HUES6 (cell line): Measurements from ENCODE around the gene TTLL13.

ENCODE experiments used
- H3K27ac ChIP-seq: 2 replicates; pipeline ENCODE4 v1.7.0; 2013; ENCODE audit warnings: low read depth, mild to moderate bottlenecking, low read length, inconsistent platforms
- H3K27me3 ChIP-seq: 2 replicates; pipeline ENCODE4 v1.6.1; 2013; ENCODE audit warnings: low read length; ENCODE audit not compliant: control insufficient read depth, insufficient read depth
- H3K36me3 ChIP-seq: 2 replicates; pipeline ENCODE4 v1.6.1; 2013; ENCODE audit warnings: low read length; ENCODE audit not compliant: control insufficient read depth, insufficient read depth
- H3K4me1 ChIP-seq: 2 replicates; pipeline ENCODE4 v1.6.1; 2013; ENCODE audit warnings: low read length; ENCODE audit not compliant: control insufficient read depth, insufficient read depth
- H3K4me3 ChIP-seq: 2 replicates; pipeline ENCODE4 v1.5.1; 2013; ENCODE audit warnings: low read depth, low read length
- H3K9ac ChIP-seq: one replicate; pipeline ENCODE4 v1.6.1; 2013; ENCODE audit warnings: mild to moderate bottlenecking, low read length
- H3K9me3 ChIP-seq: 2 replicates; pipeline ENCODE4 v1.6.1; 2013; ENCODE audit warnings: low read depth, low read length; ENCODE audit not compliant: control insufficient read depth, insufficient read depth

Gene TTLL13

DNA sequence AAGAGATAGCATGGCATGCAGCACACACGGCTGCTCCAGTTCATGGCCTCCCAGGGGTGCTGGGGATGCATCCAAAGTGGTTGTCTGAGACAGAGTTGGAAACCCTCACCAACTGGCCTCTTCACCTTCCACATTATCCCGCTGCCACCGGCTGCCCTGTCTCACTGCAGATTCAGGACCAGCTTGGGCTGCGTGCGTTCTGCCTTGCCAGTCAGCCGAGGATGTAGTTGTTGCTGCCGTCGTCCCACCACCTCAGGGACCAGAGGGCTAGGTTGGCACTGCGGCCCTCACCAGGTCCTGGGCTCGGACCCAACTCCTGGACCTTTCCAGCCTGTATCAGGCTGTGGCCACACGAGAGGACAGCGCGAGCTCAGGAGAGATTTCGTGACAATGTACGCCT is 20.4 kb upstream of the TTLL13 start:
- H3K27me3 ChIP-seq: no peaks in the 10 kb centered on the region
- no peak overlapping the region for H3K27ac ChIP-seq
- H3K4me1 ChIP-seq: no peaks in the 10 kb centered on the region
- no peak overlapping the region for H3K4me3 ChIP-seq
- H3K36me3 ChIP-seq: peaks cover 68% of the 10 kb centered on the region
- no peaks in the 10 kb centered on the region for H3K9me3 ChIP-seq
- no peak overlapping the region for H3K9ac ChIP-seq

DNA sequence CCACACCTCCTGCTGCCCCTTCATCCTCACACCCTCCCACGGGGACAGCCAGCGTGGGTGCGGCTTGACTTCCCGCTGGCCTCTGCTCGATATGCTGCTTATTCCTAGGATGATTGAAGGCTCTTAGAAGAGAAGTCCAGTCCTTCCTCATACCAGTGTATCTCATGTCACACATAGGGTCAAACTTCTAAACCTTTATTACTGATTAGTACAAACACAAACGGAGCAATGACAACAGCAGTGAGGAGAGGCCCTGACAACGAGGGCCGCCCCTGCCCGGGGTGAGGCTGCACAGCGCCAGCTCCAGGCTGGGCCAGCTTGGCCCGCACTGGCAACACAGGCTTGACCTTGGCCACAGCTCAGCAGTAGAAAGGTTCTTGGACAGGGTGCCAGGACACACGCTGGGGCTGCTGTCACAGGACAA is 19.3 kb upstream of the TTLL13 start:
- Histone ChIP-seq H3K4me3 (no peak overlapping the region), H3K4me1 (no peaks in the 10 kb centered on the region; the same call in 1 of the 2 replicates), H3K36me3 (peaks cover 57% of the 10 kb centered on the region), H3K27ac (no peak overlapping the region), H3K9me3 (no peaks in the 10 kb centered on the region), H3K27me3 (no peaks in the 10 kb centered on the region), H3K9ac (no peak overlapping the region)

DNA sequence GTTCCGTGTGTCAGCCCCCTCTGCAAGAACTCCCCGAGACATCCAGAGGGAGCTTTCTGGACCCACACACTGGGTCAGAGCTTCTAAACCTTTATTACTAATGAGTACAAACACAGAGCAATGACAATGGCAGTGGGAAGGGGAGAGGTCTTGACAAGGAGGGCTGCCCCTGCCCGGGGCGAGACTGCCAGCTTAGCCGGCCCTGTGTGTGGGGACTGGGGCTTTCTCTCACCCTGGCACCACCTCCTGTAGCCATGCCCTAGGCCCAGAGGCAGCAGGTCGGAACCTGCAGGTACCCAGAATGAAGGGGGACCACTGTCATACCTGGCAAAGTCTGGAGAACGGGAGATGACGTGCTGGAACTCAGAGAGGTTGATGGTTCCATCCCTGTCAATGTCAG is 18.7 kb upstream of the TTLL13 start:
- no peak overlapping the region for H3K9ac ChIP-seq
- no peak overlapping the region for H3K4me3 ChIP-seq
- no peak overlapping the region for H3K27ac ChIP-seq
- H3K4me1 ChIP-seq: no peaks in the 10 kb centered on the region; the same call in 1 of the 2 replicates
- H3K9me3 ChIP-seq: no peaks in the 10 kb centered on the region
- no peaks in the 10 kb centered on the region for H3K27me3 ChIP-seq
- H3K36me3 ChIP-seq: peaks cover 52% of the 10 kb centered on the region

DNA sequence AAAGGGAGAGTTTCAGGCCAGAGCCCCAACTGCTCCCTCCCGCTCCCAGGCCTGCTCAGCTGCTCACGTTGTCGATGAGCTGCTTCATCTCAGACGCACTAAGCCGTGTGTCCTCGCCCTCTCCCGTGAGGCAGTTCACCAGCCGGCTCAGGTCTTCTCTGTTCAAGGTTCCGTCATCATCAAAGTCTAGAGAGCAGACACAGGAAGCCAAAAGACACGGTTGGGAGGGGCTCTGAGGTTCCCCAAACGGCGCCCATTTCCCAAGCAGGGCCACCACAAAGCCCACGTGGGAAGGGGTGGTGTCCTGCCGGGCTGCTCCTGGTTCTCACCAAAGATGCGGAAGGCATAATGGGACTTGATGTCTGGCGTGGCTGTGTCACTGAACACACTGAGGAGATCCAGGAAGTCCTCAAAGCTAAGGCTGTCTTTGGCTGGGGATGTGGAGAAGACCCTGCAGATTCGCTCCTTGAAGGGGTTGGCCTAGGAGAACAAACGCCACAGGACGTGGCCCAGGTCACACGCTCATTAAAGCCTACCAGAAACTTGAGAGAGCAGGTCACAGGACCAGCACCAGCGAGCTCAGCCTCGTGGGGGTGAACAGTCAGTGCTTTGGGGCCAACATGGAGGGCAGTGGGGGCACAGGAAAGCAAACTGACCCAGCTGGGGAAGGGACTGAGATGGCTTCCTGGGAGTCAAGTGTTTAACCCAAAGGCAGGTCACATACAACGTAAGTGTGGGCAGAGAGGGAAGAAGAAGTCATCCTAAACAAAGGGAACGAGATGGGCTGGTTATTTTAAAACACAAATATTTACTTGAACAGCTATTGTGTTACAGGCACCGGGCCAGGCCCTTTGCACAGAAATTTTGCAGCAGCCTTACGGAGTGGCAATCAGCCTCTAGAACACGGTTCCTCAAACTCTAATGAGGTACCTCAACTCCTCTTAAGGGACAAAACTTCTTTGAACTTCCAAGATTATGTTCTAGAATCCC is 18.0 kb upstream of the TTLL13 start:
- H3K36me3 ChIP-seq: peaks cover 47% of the 10 kb centered on the region
- H3K9me3 ChIP-seq: no peaks in the 10 kb centered on the region
- H3K27ac ChIP-seq: no peak overlapping the region
- no peak overlapping the region for H3K9ac ChIP-seq
- H3K27me3 ChIP-seq: no peaks in the 10 kb centered on the region
- no peaks in the 10 kb centered on the region; the same call in 1 of the 2 replicates for H3K4me1 ChIP-seq
- no peak overlapping the region for H3K4me3 ChIP-seq

DNA sequence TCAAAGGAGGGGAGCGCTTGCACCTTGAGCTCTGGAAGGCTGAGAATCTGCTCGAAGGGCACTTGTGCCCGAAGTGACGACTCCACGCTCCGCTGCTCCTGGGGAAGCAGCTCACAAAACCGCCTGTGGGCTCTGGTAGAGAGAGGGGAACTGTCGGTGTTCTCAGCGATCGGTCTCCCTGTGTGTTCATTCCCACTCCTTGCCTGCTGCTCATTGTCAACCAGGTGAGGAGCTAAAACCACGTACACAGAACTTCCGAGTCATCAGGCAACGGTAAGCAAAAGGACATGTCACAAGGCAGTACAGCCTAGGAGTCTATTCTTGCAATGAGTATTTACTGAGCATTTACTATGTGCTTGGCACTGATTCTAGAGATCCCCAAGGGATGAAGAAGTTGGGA is 17.2 kb upstream of the TTLL13 start:
- H3K4me1 ChIP-seq: no peaks in the 10 kb centered on the region; the same call in 1 of the 2 replicates
- no peaks in the 10 kb centered on the region for H3K27me3 ChIP-seq
- H3K36me3 ChIP-seq: peaks cover 41% of the 10 kb centered on the region
- no peaks in the 10 kb centered on the region for H3K9me3 ChIP-seq
- H3K9ac ChIP-seq: no peak overlapping the region
- no peak overlapping the region for H3K4me3 ChIP-seq
- H3K27ac ChIP-seq: no peak overlapping the region

DNA sequence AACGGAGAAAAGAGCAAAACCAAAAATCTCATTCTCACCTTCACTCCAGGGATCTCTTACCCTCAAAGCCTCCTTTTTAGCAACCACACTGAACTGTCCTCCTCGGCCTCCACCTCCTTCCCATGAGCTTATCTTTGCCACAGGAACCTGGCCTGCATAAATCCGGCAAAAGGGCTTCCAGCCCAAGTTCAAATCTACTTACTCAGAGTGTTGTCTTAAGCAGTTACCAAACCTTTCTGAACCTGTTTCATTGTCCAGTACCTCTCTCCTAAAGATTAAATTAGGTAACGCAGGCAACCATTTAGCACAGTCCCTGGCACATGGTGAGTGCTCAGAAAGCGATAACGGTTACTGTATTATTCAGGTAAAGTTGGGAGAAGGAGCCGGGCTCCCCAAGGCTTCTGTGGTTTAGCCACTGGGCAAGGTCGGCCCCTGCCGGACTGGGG is 16.4 kb upstream of the TTLL13 start:
- peaks cover 33% of the 10 kb centered on the region for H3K36me3 ChIP-seq
- no peak overlapping the region for H3K27ac ChIP-seq
- H3K9ac ChIP-seq: peak overlapping the region; percentile 11
- no peaks in the 10 kb centered on the region for H3K9me3 ChIP-seq
- peak overlapping the region; percentile 90 for H3K4me3 ChIP-seq
- no peaks in the 10 kb centered on the region; the same call in 1 of the 2 replicates for H3K4me1 ChIP-seq
- no peaks in the 10 kb centered on the region for H3K27me3 ChIP-seq

DNA sequence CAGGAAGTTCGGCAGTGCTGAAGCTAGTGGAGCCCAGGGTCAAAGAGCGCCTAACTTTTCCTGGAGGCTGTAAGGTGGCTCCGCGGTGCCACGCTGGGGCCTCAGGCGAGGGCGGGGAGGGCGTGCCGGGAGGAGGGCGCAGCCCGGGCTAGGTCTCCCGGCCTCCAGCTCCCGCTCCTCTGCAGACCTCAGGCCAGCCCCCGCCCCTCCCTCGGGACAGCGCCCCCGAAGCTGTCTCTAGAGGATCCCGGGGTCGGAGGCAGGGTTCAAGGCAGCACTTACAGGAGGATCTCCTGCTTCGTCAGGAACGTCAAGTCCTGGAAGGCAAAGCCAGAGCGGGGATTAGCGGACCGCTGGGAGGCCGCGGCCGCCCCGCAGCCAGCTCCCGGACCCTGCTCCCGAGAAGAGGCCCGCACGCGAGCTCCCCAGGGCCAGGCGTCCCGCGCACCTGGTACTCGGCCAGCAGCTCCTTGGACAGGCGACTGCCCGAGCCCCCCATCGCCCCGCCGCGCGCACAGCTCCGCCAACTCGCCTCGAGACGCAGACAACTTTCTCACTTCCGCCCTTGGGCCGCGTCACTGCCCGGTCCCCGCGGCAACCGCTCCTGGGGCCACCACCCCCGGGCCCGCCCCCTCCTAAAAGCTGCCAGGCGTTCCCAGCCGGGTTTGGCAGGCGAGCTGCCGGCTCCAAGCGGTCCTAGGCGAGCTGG is 15.8 kb upstream of the TTLL13 start, which contains the start of gene CIB1:
Gene CIB1 (minus strand): TSS at position 555 of the 709 bp plus-strand sequence. CDS start 56 bp downstream, at position 499.
- Histone ChIP-seq H3K27ac (peak within 1 kb of the TSS; percentile 12; the same call in 1 of the 2 replicates), H3K9ac (peak within 1 kb of the TSS; percentile 40), H3K27me3 (no peaks in the 10 kb centered on the region), H3K4me3 (peak within 1 kb of the TSS; percentile 90), H3K36me3 (peaks cover 29% of the 10 kb centered on the region), H3K9me3 (no peaks in the 10 kb centered on the region), H3K4me1 (no peaks in the 10 kb centered on the region; the same call in 1 of the 2 replicates)

DNA sequence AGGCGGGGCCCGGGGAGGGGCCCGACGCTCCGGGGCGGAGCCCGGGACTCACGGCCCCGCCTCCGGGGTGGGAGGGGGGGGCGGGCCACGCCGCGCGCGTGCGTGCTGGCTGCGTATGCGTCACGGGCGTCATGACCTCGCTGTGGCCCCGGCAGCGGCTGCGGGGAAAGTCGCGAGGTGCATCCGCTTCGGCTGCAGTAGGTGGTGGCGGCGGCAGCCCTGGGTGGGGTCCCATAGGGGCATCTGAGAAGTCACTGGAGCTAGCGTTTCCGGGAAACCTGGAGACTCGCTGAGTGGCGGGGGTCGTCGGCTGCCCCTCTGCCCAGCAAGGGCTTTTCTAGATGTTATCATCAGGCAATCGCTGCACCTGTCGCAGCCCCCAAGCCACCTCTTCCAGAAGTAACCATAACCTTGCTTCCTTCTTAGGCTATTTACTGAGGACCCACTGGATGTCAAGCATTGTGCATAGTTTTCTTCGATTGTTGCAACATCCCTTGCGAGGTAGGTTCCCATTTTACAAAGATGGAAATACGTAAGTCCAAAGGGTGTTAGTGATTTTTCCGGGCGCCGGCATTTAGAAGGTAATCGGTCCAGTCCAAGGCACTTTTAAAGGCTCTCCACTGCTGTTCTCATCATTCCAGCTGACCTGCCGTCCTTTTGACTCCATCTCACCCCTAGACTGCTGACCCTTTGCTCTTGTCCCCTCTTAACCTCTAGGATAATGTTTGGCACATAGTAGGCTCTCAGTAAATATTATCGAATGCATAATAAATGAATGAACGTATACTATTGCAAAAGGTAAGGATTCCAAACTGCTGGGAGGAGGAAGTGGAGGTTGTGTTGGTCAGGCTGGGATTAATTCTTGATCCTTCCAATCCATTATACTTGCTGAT is 15.0 kb upstream of the TTLL13 start, which contains the start of gene GDPGP1:
Gene GDPGP1 (plus strand): TSS at position 114 of the 893 bp plus-strand sequence. CDS start 6,700 bp downstream, outside the sequence.
- Histone ChIP-seq H3K27ac (peak within 1 kb of the TSS; percentile 12; the same call in 1 of the 2 replicates), H3K4me3 (peak within 1 kb of the TSS; percentile 90), H3K9me3 (no peaks in the 10 kb centered on the region), H3K4me1 (no peaks in the 10 kb centered on the region; the same call in 1 of the 2 replicates), H3K27me3 (no peaks in the 10 kb centered on the region), H3K36me3 (peaks cover 22% of the 10 kb centered on the region), H3K9ac (peak within 1 kb of the TSS; percentile 40)

DNA sequence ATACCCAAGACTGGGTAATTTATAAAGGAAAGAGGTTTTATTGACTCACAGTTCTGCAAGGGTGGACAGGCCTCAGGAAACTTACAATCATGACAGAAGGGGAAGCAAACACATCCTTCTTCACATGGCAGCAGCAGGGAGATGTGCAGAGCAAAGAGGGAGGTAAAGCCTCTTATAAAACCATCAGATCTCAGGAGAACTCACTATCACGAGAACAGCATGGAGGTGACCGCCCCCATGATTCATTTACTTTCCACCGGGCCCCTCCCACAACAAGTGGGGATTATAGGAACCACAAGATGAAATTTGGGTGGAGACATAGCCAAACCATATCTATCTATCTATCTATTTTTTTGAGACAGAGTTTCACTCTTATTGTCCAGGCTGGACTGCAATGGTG is 10.0 kb upstream of the TTLL13 start:
- Histone ChIP-seq H3K4me3 (no peak overlapping the region), H3K27ac (no peak overlapping the region), H3K27me3 (no peaks in the 10 kb centered on the region), H3K9me3 (no peaks in the 10 kb centered on the region), H3K9ac (no peak overlapping the region), H3K36me3 (0 out of 2 replicates have a peak, but pooled peaks cover 5% of the 10 kb centered on the region), H3K4me1 (no peaks in the 10 kb centered on the region; the same call in 1 of the 2 replicates)

DNA sequence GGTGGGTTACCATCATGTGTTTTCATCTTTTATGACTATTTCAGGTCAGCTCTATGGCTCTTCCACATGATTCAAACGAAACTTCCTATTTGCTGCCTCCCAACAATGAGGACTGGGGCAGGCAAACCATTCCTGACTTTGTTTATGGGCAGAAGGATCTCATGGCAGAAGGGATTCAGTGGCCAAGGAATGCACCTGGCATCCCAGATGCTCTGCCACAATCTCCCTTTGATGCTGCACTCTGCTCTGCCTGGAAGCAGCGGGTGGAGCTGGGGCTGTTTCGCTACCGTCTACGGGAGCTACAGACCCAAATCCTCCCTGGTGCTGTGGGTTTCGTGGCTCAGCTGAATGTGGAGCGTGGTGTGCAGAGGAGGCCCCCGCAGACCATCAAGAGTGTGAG is 8.5 kb upstream of the TTLL13 start:
- no peak overlapping the region for H3K4me3 ChIP-seq
- H3K27me3 ChIP-seq: no peaks in the 10 kb centered on the region
- no peaks in the 10 kb centered on the region for H3K4me1 ChIP-seq
- no peaks in the 10 kb centered on the region for H3K9me3 ChIP-seq
- H3K36me3 ChIP-seq: 0 out of 2 replicates have a peak, but pooled peaks cover 5% of the 10 kb centered on the region
- no peak overlapping the region for H3K27ac ChIP-seq
- no peak overlapping the region for H3K9ac ChIP-seq
